Mesendoderm (in vitro differentiated cells): ENCODE results near the gene TENM4.

Experiments
- DNase-seq: peaks from one replicate; pipeline ENCODE4 v3.0.0; 2013
- H2AK5ac ChIP-seq: 2 replicates; pipeline ENCODE4 v1.6.1; 2013; ENCODE audit warnings: low read length, inconsistent platforms
- H2BK120ac ChIP-seq: 2 replicates; pipeline ENCODE4 v1.6.1; 2013; ENCODE audit warnings: low read depth, mild to moderate bottlenecking, low read length, moderate library complexity, mixed read lengths
- H2BK15ac ChIP-seq: replicated peaks from 2 replicates; pipeline ENCODE4 v1.6.1; 2013; ENCODE audit warnings: low read depth, mild to moderate bottlenecking, moderate library complexity
- H2BK5ac ChIP-seq: 2 replicates; pipeline ENCODE4 v1.6.1; 2013; ENCODE audit warnings: low read length, inconsistent platforms
- H3K18ac ChIP-seq: 2 replicates; pipeline ENCODE4 v1.6.1; 2013; ENCODE audit warnings: mild to moderate bottlenecking, low read length, mixed read lengths
- H3K23ac ChIP-seq: one replicate; pipeline ENCODE4 v1.6.1; 2013; ENCODE audit warnings: low read length
- H3K27ac ChIP-seq: 2 replicates; pipeline ENCODE4 v1.5.1; 2013; ENCODE audit warnings: low read depth, mild to moderate bottlenecking, inconsistent platforms, low read length, moderate library complexity
- H3K27me3 ChIP-seq: 2 replicates; pipeline ENCODE4 v1.6.1; 2013; ENCODE audit warnings: low read length, control low read depth, mild to moderate bottlenecking, inconsistent platforms; ENCODE audit not compliant: insufficient read depth, poor library complexity
- H3K36me3 ChIP-seq: 2 replicates; pipeline ENCODE4 v1.6.1; 2013; ENCODE audit warnings: low read length, inconsistent platforms; ENCODE audit not compliant: control insufficient read depth, insufficient read depth
- H3K4ac ChIP-seq: one replicate; pipeline ENCODE4 v1.6.1; 2013; ENCODE audit warnings: low read depth, mild to moderate bottlenecking, low read length, moderate library complexity
- H3K4me1 ChIP-seq: 2 replicates; pipeline ENCODE4 v1.6.1; 2013; ENCODE audit warnings: low read depth, low read length, inconsistent platforms; ENCODE audit not compliant: control insufficient read depth
- H3K4me2 ChIP-seq: 2 replicates; pipeline ENCODE4 v1.6.1; 2013; ENCODE audit warnings: low read length
- H3K4me3 ChIP-seq: 2 replicates; pipeline ENCODE4 v1.5.1; 2013; ENCODE audit warnings: mild to moderate bottlenecking, low read length
- H3K56ac ChIP-seq: one replicate; pipeline ENCODE4 v1.6.1; 2013; ENCODE audit warnings: low read length
- H3K79me1 ChIP-seq: 2 replicates; pipeline ENCODE4 v1.6.1; 2013; ENCODE audit warnings: low read length, inconsistent platforms
- H3K79me2 ChIP-seq: 2 replicates; pipeline ENCODE4 v1.6.1; 2013; ENCODE audit warnings: mild to moderate bottlenecking, low read length; ENCODE audit not compliant: control insufficient read depth, insufficient read depth
- H3K9ac ChIP-seq: 2 replicates; pipeline ENCODE4 v1.6.1; 2013; ENCODE audit warnings: low read length, inconsistent platforms
- H4K5ac ChIP-seq: one replicate; pipeline ENCODE4 v1.6.1; 2013; ENCODE audit warnings: low read length
- H4K8ac ChIP-seq: one replicate; pipeline ENCODE4 v1.6.1; 2013; ENCODE audit warnings: low read depth, mild to moderate bottlenecking, control low read depth, low read length, moderate library complexity
- WGBS: extraction: QIAGEN DNeasy Blood & Tissue Kit; methylation state at CpG from one replicate; pipeline ENCODE4 v1.1.7; 2013; ENCODE audit warnings: low lambda C conversion rate, missing lambda C conversion rate; ENCODE audit not compliant: insufficient coverage; ENCODE audit errors: extremely low coverage; 5-methylcytosine and 5-hydroxymethylcytosine counted together

Gene TENM4

DNA sequence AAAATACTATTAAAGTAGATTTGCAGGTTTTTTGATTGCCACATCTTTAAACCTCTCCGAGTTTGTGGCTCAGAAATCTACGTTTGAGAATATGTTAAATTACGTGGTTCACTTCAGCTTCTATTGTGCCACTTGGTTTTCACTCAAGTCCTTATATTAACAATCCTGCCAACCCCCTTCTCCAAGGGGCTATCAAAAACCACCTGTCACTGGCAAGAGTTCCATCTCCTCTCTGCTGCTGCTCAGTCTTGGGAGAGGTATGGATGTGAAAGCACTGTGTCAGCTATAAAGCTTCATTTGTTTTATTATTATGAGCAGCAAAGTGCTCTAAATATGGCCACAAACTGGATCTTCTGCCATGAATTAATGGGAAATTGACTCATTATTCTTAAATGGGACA is 668.6 kb downstream of the TENM4 start:
- H3K27ac ChIP-seq, result no peak overlapping the region
- no peaks in the 10 kb centered on the region for H3K36me3 ChIP-seq
- no peaks in the 10 kb centered on the region for H3K79me1 ChIP-seq
- no peak overlapping the region for H3K9ac ChIP-seq
- H4K8ac ChIP-seq, result no peak overlapping the region
- H3K4me1 ChIP-seq, result no peaks in the 10 kb centered on the region
- no peak overlapping the region for H3K4ac ChIP-seq
- H3K4me2 ChIP-seq, result no peak overlapping the region
- H2AK5ac ChIP-seq, result no peak overlapping the region
- H3K79me2 ChIP-seq, result no peaks in the 10 kb centered on the region
- no peaks in the 10 kb centered on the region for H3K27me3 ChIP-seq
- H2BK15ac ChIP-seq, result no peak overlapping the region
- no peak overlapping the region for H4K5ac ChIP-seq
- H3K23ac ChIP-seq, result no peak overlapping the region
- H2BK5ac ChIP-seq, result no peak overlapping the region
- no peak for DNase-seq
- no peak overlapping the region for H2BK120ac ChIP-seq
- no CpG with 5 or more reads among the region's 3 CpGs for WGBS
- H3K18ac ChIP-seq, result no peak overlapping the region
- no peak overlapping the region for H3K56ac ChIP-seq
- H3K4me3 ChIP-seq, result no peak overlapping the region

DNA sequence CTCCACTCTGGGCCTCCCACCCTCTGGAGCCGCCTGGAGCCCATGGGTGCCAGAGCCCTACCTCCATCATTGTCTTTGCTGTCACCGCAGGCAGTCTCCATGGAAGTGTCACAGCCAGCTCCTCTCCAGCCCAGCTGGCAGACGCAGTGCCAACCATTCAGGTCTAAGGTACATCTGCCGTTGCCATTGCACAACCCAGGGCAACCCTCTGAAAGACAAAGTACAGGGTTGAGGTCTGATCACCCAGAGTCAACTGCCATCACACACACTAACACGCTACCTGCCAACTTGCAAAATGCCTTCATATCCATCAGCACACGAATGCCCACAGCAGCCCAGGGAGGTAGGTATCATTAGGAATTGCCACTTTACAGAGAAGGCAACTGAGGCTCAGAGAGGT is 669.9 kb downstream of the TENM4 start:
- Histone ChIP-seq H2BK120ac (no peak overlapping the region), H3K27me3 (no peaks in the 10 kb centered on the region), H3K18ac (no peak overlapping the region), H4K8ac (no peak overlapping the region), H2AK5ac (no peak overlapping the region), H3K36me3 (no peaks in the 10 kb centered on the region), H3K9ac (no peak overlapping the region), H3K4me1 (no peaks in the 10 kb centered on the region), H3K56ac (no peak overlapping the region), H3K23ac (no peak overlapping the region), H3K4ac (no peak overlapping the region), H3K4me3 (no peak overlapping the region), H3K79me2 (no peaks in the 10 kb centered on the region), H2BK15ac (no peak overlapping the region), H3K27ac (no peak overlapping the region), H3K4me2 (no peak overlapping the region), H2BK5ac (no peak overlapping the region), H3K79me1 (no peaks in the 10 kb centered on the region), H4K5ac (no peak overlapping the region)
- DNase-seq, result no peak
- WGBS, result no CpG with 5 or more reads among the region's 6 CpGs

DNA sequence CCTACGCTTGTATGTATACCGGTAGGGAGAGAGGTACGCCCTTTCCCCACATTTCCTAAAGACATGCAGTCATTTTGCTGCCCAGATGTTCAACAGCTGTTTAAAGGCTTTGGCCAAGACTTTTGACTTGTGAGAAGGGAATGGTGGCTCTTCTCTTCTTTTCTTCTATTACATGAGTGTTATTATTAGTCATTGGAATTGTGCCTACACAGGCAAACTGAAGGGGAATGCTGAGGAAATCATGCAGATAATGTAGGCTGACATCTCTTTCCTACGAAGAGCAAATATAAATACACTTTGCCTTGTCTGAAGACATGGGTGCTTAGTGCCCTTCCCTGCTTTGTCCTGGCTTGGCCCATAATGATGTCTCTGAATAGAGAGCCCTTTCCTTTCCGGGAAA is 671.9 kb downstream of the TENM4 start:
- no peak overlapping the region for H4K5ac ChIP-seq
- no peak overlapping the region for H3K9ac ChIP-seq
- no peaks in the 10 kb centered on the region for H3K36me3 ChIP-seq
- no peak overlapping the region for H2BK120ac ChIP-seq
- H4K8ac ChIP-seq, result no peak overlapping the region
- no peaks in the 10 kb centered on the region for H3K27me3 ChIP-seq
- H3K56ac ChIP-seq, result no peak overlapping the region
- no peak overlapping the region for H2BK15ac ChIP-seq
- no peak overlapping the region for H3K4me2 ChIP-seq
- H3K4me3 ChIP-seq, result no peak overlapping the region
- H3K4ac ChIP-seq, result no peak overlapping the region
- H3K79me2 ChIP-seq, result no peaks in the 10 kb centered on the region
- no peak overlapping the region for H3K23ac ChIP-seq
- no peak overlapping the region for H3K27ac ChIP-seq
- H3K79me1 ChIP-seq, result no peaks in the 10 kb centered on the region
- no peak for DNase-seq
- H2BK5ac ChIP-seq, result no peak overlapping the region
- H3K18ac ChIP-seq, result no peak overlapping the region
- H2AK5ac ChIP-seq, result no peak overlapping the region
- WGBS, result no CpG with 5 or more reads among the region's 5 CpGs
- H3K4me1 ChIP-seq, result no peaks in the 10 kb centered on the region

DNA sequence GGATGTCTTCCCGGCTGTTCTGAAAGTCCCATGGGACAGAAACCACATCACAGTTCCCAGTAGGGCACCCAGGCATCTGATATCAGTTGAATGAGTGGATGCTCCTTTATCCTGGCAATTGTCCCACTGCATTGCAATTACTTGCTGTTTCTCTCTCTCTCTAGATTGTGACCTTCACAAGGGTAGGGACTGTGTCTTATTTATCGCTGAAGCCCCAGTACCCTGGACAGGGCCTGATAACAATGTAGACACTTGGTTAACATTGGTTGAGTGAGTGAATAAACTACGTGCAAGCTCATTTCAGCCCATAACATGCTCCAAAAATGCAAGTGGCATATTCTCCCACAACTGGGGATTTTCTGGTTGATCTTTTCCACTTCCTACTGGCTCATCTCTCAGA is 672.5 kb downstream of the TENM4 start:
- H3K4ac ChIP-seq, result no peak overlapping the region
- H3K56ac ChIP-seq, result no peak overlapping the region
- H2BK120ac ChIP-seq, result no peak overlapping the region
- no peak overlapping the region for H4K5ac ChIP-seq
- H2BK5ac ChIP-seq, result no peak overlapping the region
- H3K4me2 ChIP-seq, result no peak overlapping the region
- no peaks in the 10 kb centered on the region for H3K79me1 ChIP-seq
- no peaks in the 10 kb centered on the region for H3K27me3 ChIP-seq
- no CpG with 5 or more reads among the region's 3 CpGs for WGBS
- no peak overlapping the region for H3K27ac ChIP-seq
- H3K9ac ChIP-seq, result no peak overlapping the region
- no peak overlapping the region for H3K23ac ChIP-seq
- H3K36me3 ChIP-seq, result no peaks in the 10 kb centered on the region
- no peaks in the 10 kb centered on the region for H3K4me1 ChIP-seq
- no peak overlapping the region for H3K4me3 ChIP-seq
- no peak overlapping the region for H4K8ac ChIP-seq
- H2AK5ac ChIP-seq, result no peak overlapping the region
- H3K18ac ChIP-seq, result no peak overlapping the region
- H3K79me2 ChIP-seq, result no peaks in the 10 kb centered on the region
- no peak overlapping the region for H2BK15ac ChIP-seq
- no peak for DNase-seq

DNA sequence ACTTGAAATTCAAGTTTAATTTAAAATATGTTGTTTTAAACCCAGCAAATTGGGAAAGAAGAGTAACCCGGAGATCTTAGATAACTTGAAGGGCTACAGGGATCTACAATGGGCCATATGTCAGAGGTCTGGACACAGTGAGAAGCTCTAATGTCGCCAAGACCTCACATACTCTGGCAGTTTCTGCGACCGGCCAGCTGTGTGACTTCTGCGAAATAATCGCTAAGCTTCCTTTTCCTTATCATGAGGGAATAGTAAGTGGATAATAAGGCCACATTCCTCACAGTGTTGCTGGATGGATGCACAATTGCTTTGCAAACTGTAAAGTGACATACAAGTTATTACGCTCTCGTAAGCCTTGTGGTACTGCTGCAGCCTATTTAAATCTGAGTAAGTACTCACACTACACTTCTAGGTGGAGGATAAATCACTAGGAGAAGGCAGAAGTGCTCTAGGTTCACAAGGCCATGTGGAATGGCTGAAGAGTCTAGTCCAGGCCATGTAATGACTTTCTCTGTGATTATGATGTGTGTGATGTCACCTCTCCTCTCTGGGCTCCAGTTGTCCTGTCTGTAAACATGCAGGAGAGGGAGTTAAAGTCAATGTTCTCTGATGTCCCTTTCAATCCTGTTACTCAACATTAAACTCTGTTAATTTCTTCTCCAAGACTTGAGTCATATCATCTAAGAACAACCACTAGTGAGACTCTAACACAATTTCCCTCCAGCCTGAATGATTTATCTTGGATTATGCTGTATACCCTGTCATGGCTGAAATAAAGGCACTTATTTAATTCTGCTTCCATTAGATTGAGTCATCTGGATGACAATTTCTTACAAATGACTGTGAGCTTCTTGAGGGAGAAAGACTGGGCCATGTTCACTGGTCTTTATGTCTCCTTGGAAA is 673.5 kb downstream of the TENM4 start:
- H3K4me2 ChIP-seq, result no peak overlapping the region
- no peak overlapping the region for H2BK15ac ChIP-seq
- H3K79me2 ChIP-seq, result no peaks in the 10 kb centered on the region
- no peak overlapping the region for H3K23ac ChIP-seq
- DNase-seq, result no peak
- no peak overlapping the region for H3K9ac ChIP-seq
- H4K8ac ChIP-seq, result no peak overlapping the region
- no peaks in the 10 kb centered on the region for H3K27me3 ChIP-seq
- H2BK5ac ChIP-seq, result no peak overlapping the region
- no CpG with 5 or more reads among the region's 8 CpGs for WGBS
- no peak overlapping the region for H3K27ac ChIP-seq
- H3K79me1 ChIP-seq, result no peaks in the 10 kb centered on the region
- no peaks in the 10 kb centered on the region for H3K4me1 ChIP-seq
- H3K18ac ChIP-seq, result no peak overlapping the region
- no peak overlapping the region for H2BK120ac ChIP-seq
- no peak overlapping the region for H2AK5ac ChIP-seq
- no peaks in the 10 kb centered on the region for H3K36me3 ChIP-seq
- H3K4me3 ChIP-seq, result no peak overlapping the region
- no peak overlapping the region for H3K56ac ChIP-seq
- no peak overlapping the region for H4K5ac ChIP-seq
- H3K4ac ChIP-seq, result no peak overlapping the region

DNA sequence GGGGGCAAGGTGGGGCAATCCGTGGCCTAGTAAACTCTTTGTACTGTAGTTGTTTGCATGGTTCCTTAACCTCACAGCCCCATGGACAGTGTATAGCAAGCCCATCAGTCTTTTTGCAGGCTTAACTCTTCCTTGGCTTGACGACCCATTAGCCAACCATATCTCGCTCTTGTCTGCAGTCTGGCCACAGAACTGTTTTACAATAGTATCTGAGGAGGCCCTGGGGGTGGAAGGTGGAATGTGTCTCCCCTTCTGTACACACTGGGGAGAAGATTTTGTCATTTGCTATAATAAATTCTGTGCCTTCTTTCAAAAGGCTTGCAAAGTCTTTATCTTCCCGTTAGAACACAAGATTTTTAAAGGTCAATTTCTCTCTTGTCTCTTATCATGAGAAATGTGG is 675.9 kb downstream of the TENM4 start:
- Histone ChIP-seq H3K4ac (no peak overlapping the region), H3K4me3 (no peak overlapping the region), H3K18ac (no peak overlapping the region), H3K79me2 (no peaks in the 10 kb centered on the region), H2AK5ac (no peak overlapping the region), H3K4me1 (no peaks in the 10 kb centered on the region), H3K56ac (no peak overlapping the region), H3K23ac (no peak overlapping the region), H3K27me3 (no peaks in the 10 kb centered on the region), H2BK120ac (no peak overlapping the region), H3K9ac (no peak overlapping the region), H3K79me1 (no peaks in the 10 kb centered on the region), H2BK15ac (no peak overlapping the region), H4K8ac (no peak overlapping the region), H2BK5ac (no peak overlapping the region), H3K36me3 (no peaks in the 10 kb centered on the region), H3K4me2 (no peak overlapping the region), H4K5ac (no peak overlapping the region), H3K27ac (no peak overlapping the region)
- no CpG with 5 or more reads among the region's 4 CpGs for WGBS
- no peak for DNase-seq
